ENCODE results near the gene ZIK1.
A peak's percentile ranks its signal among the peaks of the same experiment; 100 is the strongest.

ZIK1 gene

DNA sequence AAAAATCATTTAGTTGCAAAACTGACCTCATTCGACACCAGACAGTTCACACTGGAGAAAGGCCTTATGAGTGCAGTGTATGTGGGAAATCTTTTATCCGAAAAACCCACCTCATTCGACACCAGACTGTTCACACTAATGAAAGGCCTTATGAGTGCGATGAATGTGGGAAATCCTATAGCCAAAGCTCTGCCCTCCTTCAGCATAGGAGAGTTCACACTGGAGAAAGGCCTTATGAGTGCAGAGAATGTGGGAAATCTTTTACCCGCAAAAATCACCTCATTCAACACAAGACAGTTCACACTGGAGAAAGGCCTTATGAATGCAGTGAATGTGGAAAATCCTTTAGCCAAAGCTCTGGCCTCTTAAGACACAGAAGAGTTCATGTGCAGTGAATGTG is 23.0 kb downstream of the ZIK1 start:
- DNase-seq (ENCODE audit: extremely low read depth in 1 of 2, low read depth in 1 of 2), result no peak

DNA sequence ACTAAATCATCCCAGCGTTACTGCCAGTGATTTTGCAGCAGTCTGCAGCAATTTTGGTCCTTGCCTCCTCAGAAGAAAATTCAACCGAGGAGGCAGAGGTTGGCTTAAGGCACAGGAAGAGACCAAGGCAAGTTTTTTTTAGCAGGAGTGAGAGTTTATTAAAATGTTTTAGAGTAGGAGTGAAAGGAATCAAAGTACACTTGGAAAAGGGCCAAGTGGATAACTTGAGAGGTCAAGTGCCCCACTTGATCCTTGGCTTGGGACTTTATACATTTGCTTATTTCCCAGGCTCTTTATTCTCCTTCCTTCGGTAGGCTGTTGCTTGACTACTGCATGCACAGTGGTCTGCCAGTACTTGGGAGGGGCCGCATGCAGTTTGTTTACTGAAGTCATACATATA is 27.2 kb downstream of the ZIK1 start:
- DNase-seq (ENCODE audit: extremely low read depth in 1 of 2, low read depth in 1 of 2), result no peak

DNA sequence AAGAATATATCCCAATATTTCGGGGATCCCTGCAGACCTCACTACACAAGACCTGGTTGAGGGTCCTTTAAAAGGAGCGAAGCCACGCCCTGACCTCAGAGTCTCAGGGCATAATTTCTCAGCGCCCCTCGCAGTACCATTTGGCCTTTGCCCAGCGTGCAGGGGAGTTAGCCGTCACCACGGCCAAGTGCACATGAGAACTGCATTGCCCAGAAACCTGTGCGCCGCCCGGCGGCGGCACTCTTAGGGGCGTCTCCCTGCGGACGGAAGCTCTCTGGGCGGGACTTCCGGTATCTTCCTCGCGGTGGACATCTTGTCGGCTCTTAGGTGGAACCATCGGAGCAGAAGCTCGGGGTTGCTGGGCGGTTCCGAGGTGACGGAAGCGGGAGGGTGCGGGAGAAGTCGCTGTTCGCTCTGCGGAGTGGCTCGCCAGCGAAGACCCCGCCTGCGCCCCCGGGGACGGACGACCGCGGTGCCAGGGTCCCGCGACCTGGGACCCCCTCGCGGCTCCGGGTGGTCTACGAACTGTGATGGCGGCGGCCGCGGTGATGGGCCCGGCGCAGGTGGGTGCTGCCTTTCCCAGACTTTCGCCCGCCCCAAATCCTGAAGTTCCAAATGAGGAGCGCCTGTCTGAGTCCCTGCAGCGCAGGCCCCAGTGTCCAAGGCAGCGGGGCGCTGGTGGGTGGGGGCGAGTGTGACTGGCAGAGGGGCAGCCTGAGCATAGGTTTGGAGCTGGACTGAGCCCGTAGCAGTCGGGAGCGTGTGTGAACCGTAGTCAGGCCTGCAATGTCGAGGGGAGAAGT is 30.2 kb downstream of the ZIK1 start, which contains the start of gene ZNF134:
Gene ZNF134, plus strand, starts transcription at position 302 of the 803 bp plus-strand sequence. CDS start 5,227 bp downstream, outside the sequence.
- peak; percentile 75 to 85 for DNase-seq (ENCODE audit: extremely low read depth in 1 of 2, low read depth in 1 of 2)

DNA sequence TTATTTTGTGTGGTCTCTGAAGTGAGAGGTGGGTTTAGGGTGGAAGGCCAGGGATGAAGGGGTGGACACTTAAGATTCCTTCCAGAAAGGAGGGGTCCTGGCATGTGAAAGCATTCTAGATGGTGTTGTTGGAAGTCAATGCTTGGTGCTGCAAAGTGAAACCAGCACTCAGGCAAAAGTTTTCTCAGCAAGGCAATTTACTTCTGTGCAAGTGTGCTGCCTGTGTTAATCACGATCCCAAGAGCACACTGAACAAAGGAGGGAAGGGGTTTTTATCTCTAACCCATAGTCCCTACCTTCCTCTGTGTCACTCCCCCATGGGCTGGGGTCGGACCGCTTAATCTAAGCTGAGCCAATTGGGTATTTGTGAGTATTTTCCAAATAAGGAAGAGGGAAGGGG is 31.4 kb downstream of the ZIK1 start:
- DNase-seq (ENCODE audit: extremely low read depth in 1 of 2, low read depth in 1 of 2), result no peak

DNA sequence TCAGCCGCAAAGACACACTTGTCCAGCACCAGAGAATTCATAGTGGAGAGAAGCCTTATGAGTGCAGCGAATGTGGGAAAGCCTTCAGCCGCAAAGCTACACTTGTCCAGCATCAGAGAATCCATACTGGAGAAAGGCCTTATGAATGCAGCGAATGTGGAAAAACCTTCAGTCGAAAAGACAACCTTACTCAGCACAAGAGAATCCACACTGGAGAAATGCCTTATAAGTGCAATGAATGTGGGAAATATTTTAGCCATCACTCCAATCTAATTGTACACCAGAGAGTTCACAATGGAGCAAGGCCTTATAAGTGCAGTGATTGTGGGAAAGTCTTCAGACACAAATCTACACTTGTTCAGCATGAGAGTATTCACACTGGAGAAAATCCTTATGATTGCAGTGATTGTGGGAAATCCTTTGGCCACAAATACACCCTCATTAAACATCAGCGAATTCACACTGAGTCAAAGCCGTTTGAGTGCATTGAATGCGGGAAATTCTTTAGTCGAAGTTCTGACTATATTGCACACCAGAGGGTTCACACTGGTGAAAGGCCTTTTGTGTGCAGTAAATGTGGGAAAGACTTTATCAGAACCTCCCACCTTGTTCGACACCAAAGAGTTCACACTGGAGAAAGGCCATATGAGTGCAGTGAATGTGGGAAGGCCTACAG is 36.9 kb downstream of the ZIK1 start:
- DNase-seq (ENCODE audit: extremely low read depth in 1 of 2, low read depth in 1 of 2), result no peak

DNA sequence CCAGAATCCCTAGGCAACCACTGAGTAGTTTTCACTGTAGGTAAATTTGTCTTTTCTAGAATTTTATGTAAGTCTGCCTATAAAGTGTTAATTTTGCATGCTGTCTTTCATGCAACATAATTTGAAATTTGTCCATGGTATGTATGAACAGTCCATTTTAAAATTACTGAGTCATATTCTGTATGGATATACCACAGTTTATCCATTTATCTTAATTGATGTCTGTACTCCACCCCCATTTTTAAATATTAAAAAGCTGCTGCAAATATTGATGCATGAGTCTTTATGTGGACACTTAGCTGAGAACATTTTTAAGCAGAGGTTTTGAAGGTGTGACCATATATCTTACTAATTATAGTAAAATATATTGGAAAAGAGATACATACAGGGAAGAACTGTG is 39.1 kb downstream of the ZIK1 start:
- no peak for DNase-seq (ENCODE audit: extremely low read depth in 1 of 2, low read depth in 1 of 2)

DNA sequence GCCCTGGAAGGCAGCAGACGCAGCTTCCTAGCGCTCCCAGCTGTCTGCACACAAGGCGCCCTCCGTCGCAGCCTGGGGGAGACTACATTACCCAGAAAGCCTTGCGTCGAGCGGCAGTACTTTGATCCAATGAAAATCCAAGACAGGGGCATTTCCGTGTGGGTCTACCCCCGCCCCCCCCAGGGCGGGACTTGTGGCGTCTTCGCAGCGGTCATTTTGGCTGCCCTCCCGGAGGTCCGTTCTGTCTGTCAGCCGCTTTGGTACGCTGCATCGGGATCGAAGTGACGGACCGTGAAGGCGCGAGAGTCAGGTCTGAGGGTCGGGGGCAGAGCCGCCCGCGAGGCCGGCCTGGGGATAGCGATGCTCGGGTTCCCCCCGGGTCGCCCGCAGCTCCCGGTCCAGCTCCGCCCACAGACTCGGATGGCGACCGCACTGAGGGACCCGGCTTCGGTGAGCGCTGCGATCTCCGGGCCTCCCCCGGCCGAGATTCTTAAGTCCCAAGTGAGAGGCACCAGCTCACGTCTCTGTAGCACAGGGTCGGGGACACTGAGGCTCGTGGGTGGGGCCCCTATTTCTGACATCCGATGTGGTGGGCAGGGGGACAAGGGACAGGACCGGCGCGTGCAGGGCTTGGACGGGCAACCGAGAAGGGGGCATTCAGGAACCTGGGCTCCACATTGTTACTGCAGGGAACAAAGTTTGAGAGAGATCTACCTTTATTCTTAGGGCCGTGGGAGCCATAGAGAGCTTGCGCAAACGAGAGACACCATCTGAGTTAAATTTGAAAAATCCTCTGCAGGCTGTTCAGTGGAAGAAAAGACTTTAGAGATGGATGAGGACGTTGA is 49.3 kb downstream of the ZIK1 start, which contains the start of gene ZNF211:
Gene ZNF211, plus strand, starts transcription at position 182 of the 845 bp plus-strand sequence. Its CDS starts 179 bp downstream, at position 361.
- peak; percentile 76 to 77 for DNase-seq (ENCODE audit: extremely low read depth in 1 of 2, low read depth in 1 of 2)

DNA sequence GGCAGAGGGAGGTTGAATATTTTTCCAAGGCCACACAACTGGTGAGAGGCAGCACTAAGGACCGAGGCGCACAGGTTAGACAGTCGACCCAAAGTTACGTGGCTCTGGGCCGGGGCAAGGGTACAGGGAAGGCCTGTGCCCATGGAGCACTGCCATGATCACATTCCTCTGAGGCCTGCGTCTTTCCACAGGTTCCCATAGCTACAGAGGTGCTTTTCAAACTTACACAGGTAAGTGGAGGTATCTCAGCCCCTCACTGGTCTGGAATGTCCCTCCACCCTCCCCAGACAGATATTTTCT is 49.8 kb downstream of the ZIK1 start:
- DNase-seq (ENCODE audit: extremely low read depth in 1 of 2, low read depth in 1 of 2), result no peak

DNA sequence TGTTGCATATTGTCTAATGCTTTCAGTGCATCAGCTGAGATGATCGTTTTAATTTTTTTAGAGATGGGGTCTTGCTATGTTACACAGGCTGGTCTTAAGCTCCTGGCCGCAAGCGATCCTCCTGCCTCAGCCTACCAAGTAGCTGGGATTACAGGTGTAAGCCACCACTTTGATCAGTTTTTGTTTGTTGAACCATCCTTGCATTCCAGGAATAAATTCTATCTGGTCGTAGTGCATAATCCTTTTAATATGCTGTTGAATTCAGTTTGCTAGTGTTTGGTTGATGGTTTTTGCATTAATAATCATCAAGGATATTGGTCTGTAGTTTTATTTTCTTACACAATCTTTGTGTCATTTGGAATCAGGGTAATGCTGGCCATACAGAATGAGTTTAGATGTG is 53.4 kb downstream of the ZIK1 start:
- DNase-seq (ENCODE audit: extremely low read depth in 1 of 2, low read depth in 1 of 2), result no peak

DNA sequence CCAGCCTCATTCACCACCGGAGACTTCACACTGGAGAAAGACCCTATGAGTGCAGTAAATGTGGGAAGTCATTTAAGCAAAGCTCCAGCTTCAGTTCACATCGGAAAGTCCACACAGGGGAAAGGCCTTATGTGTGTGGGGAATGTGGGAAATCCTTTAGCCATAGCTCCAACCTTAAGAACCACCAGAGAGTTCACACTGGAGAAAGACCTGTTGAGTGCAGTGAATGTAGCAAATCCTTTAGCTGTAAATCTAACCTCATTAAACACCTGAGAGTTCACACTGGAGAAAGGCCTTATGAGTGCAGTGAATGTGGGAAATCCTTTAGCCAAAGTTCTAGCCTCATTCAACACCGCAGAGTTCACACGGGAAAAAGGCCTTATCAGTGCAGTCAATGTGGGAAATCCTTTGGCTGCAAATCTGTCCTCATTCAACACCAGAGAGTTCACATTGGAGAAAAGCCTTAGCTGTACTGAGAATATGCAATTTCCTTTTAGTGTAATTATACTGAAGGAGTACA is 57.8 kb downstream of the ZIK1 start:
- DNase-seq (ENCODE audit: extremely low read depth in 1 of 2, low read depth in 1 of 2), result no peak

DNA sequence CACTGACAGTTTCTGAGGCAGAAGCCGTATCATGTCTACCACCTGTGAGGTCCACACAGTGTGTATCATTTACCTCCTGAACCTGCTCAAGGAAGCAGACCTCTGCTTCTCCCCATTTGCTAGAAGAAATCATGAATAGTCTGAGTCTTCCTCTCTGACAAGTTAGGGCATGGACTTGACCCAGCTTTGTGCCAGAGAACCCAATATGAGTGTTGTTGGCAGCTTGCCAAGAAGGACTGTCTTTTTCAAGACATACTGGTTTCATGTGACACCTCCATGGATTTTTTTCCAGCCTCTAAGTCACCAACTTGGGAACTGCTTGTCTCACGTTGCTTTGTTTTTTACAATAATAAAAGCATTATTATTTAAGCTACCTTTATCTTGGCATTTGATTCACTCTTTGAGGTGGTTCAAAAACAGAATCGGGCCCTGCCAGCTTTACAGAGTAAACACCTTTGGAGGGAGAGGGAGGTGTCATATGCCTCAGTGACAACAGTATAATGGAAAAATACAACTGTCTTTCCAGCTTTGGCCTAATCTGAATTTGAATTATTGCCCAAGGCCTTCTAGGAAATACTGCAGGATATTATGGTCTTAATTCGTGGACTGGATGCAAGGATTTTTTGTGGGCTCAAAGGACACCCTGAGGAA is 58.6 kb downstream of the ZIK1 start:
- DNase-seq (ENCODE audit: extremely low read depth in 1 of 2, low read depth in 1 of 2), result no peak

Data from stimulated activated CD8-positive, alpha-beta memory T cell treated with anti-CD3 and anti-CD28 coated beads, Interleukin-7, amount 100 ng/mL, for 48 hours (primary cell).